ENCODE data around the gene HARS1.
"Not testable (repeated sequence)": the region's sequence is repeated elsewhere in the genome, so short reads cannot be mapped to it uniquely, and the experiment has no call there.

Gene HARS1

DNA sequence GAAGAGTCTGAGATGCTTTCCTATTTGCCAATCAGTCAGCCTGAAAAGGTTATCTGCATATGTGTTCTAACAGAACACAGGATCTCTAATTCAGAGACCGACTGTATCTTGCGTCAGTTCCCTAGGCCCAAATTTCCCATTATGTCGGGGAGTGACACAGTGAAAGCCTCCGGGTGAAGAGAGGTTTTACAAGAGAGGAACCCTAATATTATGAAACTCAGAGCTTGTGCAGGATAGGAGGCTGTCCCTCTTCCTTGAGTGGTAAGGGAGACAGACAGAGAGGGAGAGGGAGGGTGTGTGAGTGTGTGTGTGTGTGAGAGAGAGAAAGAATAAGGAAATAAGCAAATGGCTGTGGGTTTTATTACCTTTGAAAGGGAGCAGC lies 60.1 kb downstream of the HARS1 start:
- TF ChIP-seq, protein P1, sequence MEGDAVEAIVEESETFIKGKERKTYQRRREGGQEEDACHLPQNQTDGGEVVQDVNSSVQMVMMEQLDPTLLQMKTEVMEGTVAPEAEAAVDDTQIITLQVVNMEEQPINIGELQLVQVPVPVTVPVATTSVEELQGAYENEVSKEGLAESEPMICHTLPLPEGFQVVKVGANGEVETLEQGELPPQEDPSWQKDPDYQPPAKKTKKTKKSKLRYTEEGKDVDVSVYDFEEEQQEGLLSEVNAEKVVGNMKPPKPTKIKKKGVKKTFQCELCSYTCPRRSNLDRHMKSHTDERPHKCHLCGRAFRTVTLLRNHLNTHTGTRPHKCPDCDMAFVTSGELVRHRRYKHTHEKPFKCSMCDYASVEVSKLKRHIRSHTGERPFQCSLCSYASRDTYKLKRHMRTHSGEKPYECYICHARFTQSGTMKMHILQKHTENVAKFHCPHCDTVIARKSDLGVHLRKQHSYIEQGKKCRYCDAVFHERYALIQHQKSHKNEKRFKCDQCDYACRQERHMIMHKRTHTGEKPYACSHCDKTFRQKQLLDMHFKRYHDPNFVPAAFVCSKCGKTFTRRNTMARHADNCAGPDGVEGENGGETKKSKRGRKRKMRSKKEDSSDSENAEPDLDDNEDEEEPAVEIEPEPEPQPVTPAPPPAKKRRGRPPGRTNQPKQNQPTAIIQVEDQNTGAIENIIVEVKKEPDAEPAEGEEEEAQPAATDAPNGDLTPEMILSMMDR (IDR thresholded peaks at IDR 0.05; ENCODE audit: low read depth, low read length): no peak
- peaks cover 2% of the 10 kb centered on the region; the same call in 1 of the 2 replicates for H3K9me3 ChIP-seq
- H3K36me3 ChIP-seq: no peaks in the 10 kb centered on the region
- no peaks in the 10 kb centered on the region; the same call in 1 of the 2 replicates for H3K27me3 ChIP-seq
- DNase-seq: no peak
- peaks cover 5% of the 10 kb centered on the region; the same call in 1 of the 2 replicates for H3K4me1 ChIP-seq
- no peak overlapping the region for H3K4me3 ChIP-seq (ENCODE audit: low read depth, low read length)

DNA sequence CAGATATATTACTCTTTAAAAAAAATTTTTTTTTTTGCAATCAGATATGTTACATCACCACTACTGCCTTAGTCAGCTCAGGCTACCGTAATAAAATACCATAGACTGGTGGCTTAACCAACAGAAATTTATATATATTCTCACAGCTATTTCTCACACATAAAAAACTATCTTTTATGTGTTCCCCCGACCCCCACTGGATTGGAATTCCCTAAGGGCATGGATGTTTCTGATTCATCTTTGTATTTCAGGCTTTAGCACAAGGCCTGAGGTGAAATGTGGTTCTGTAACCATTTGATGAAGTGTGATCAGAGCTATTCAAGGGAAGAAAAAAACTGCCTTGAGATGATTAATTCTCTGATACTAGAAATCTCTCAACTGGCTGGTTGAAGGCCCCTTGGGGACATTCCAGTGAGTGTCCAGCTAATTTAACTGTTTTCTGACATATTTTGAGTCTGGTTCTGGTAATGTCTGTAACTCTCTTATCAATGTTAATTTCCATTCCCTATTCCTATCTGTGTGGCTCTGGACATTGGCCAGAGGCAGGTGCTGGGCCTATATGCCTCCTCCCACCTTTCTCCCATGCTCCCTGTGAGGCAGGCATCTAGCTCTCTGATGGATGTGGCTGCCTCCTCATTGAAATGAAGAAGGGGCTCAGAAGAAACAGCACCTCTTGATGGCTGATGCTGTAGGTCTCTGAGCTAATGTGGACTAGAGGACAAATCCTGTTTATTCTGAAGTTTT lies 60.7 kb downstream of the HARS1 start:
- TF ChIP-seq, protein P1 (IDR thresholded peaks at IDR 0.05; ENCODE audit: low read depth, low read length): no peak
- Histone ChIP-seq H3K4me1 (peaks cover 5% of the 10 kb centered on the region; the same call in 1 of the 2 replicates), H3K9me3 (peaks cover 2% of the 10 kb centered on the region; the same call in 1 of the 2 replicates), H3K36me3 (no peaks in the 10 kb centered on the region), H3K4me3 (ENCODE audit: low read depth, low read length) (no peak overlapping the region), H3K27me3 (no peaks in the 10 kb centered on the region; the same call in 1 of the 2 replicates)
- peak; percentile 39 for DNase-seq

DNA sequence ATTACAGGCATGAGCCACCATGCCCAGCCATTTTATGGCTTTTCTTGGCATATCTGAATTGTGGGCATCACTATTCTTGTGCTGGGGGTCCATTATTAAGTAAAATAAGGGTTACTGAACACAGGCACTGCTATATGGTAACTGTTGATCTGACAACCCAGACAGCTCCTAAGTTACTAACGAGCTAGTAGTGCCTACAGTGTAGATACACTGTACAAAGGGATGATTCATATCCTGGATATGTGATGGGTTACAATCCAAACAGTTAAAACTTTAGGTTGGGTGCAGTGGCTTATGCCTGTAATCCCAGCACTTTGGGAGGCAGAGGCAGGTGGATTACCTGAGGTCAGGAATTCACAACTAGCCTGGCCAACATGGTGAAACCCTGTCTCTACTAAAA lies 62.5 kb downstream of the HARS1 start:
- Histone ChIP-seq H3K4me1 (peaks cover 5% of the 10 kb centered on the region; the same call in 1 of the 2 replicates), H3K27me3 (no peaks in the 10 kb centered on the region; the same call in 1 of the 2 replicates), H3K9me3 (peaks cover 2% of the 10 kb centered on the region; the same call in 1 of the 2 replicates), H3K36me3 (no peaks in the 10 kb centered on the region), H3K4me3 (ENCODE audit: low read depth, low read length) (no peak overlapping the region)
- DNase-seq: no peak
- TF ChIP-seq, protein P1 (IDR thresholded peaks at IDR 0.05; ENCODE audit: low read depth, low read length): no peak

DNA sequence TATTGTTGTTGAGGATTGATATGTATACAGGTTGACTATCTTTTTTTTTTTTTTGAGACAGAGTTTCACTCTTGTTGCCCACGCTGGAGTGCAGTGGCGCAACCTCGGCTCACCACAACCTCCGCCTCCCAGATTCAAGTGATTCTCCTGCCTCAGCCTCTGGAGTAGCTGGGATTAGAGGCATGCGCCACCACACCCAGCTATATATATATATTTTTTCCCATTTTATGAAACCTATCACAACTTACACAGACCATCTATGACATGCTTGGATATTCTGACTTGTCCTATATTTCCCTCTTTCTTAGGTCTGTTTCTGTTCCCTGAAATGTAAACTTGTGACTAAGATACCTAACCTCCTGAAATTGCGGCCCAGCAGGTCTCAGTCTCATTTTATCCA lies 63.2 kb downstream of the HARS1 start:
- DNase-seq: no peak
- no peak overlapping the region for H3K4me3 ChIP-seq (ENCODE audit: low read depth, low read length)
- no peaks in the 10 kb centered on the region; the same call in 1 of the 2 replicates for H3K27me3 ChIP-seq
- H3K9me3 ChIP-seq: peaks cover 2% of the 10 kb centered on the region; the same call in 1 of the 2 replicates
- TF ChIP-seq, protein P1 (IDR thresholded peaks at IDR 0.05; ENCODE audit: low read depth, low read length): no peak
- peaks cover 3% of the 10 kb centered on the region; the same call in 1 of the 2 replicates for H3K4me1 ChIP-seq
- no peaks in the 10 kb centered on the region for H3K36me3 ChIP-seq

DNA sequence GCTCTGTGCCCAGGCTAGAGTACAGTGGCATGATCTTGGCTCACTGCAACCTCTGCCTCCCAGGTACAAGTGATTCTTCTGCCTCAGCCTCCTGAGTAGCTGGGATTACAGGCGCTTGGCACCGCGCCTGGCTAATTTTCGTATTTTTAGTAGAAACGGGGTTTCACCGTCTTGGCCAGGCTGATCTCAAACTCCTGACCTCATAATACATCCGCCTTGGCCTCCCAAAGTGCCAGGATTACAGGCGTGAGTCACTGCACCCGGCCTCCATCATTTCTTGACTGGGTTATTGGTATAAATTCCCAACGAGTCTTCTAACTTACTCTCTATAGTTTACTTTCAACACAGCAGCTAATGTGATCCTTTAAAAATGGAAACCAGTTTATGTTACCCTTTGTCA lies 66.3 kb downstream of the HARS1 start:
- H3K27me3 ChIP-seq; H3K36me3 ChIP-seq; H3K4me1 ChIP-seq; DNase-seq; H3K9me3 ChIP-seq; H3K4me3 ChIP-seq (ENCODE audit: low read depth, low read length): not testable (repeated sequence)
